ENCODE measurements around the gene ZNF778.

Gene ZNF778

DNA sequence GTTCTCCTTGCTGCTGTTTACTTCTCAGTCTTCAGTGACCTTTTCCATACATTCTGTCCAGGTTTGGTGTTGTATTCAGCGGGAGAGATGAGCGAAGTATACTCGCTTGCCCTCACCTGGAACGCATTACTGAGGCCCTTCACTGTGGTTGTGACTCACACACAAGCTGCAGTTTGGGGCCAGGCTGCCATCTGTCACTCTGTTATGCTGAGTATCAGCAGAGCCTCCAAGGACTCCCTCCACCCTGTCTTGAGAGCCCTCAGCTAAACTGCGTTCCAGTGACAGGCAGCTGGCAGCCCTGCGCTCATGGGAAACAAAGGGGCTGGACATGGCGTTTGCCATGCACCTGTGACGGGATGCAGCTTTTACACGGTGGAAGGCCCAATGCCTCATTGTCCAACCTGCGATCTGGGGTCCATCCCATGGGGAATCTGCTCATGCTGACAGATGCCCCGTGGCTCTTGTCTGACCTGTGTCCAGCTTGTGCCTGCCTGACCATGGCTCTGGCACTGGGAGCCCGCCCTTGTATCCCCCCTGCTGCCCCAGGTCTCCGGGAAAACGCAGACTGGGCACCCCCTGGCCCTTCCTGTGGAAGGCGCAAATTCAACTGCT lies 6.5 kb upstream of the ZNF778 start:
- TF ChIP-seq FOXP2 (optimal IDR thresholded peaks at IDR 0.05; ENCODE audit: borderline replicate concordance, extremely low read depth, extremely low read length, insufficient read depth) (no peak), POLR2AphosphoS5 (IDR thresholded peaks at IDR 0.05; ENCODE audit: low read depth, low read length) (no peak), TAF1 (IDR thresholded peaks at IDR 0.05; ENCODE audit: borderline replicate concordance, insufficient read depth, low read length) (no peak), SIN3A (IDR thresholded peaks at IDR 0.05; ENCODE audit: borderline replicate concordance, insufficient read depth, low read length) (no peak)
- TF ChIP-seq, protein P1, sequence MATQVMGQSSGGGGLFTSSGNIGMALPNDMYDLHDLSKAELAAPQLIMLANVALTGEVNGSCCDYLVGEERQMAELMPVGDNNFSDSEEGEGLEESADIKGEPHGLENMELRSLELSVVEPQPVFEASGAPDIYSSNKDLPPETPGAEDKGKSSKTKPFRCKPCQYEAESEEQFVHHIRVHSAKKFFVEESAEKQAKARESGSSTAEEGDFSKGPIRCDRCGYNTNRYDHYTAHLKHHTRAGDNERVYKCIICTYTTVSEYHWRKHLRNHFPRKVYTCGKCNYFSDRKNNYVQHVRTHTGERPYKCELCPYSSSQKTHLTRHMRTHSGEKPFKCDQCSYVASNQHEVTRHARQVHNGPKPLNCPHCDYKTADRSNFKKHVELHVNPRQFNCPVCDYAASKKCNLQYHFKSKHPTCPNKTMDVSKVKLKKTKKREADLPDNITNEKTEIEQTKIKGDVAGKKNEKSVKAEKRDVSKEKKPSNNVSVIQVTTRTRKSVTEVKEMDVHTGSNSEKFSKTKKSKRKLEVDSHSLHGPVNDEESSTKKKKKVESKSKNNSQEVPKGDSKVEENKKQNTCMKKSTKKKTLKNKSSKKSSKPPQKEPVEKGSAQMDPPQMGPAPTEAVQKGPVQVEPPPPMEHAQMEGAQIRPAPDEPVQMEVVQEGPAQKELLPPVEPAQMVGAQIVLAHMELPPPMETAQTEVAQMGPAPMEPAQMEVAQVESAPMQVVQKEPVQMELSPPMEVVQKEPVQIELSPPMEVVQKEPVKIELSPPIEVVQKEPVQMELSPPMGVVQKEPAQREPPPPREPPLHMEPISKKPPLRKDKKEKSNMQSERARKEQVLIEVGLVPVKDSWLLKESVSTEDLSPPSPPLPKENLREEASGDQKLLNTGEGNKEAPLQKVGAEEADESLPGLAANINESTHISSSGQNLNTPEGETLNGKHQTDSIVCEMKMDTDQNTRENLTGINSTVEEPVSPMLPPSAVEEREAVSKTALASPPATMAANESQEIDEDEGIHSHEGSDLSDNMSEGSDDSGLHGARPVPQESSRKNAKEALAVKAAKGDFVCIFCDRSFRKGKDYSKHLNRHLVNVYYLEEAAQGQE (IDR thresholded peaks at IDR 0.05; ENCODE audit: insufficient read depth in 1 of 2, low read depth in 2 of 2, low read length in 2 of 2): no peak

DNA sequence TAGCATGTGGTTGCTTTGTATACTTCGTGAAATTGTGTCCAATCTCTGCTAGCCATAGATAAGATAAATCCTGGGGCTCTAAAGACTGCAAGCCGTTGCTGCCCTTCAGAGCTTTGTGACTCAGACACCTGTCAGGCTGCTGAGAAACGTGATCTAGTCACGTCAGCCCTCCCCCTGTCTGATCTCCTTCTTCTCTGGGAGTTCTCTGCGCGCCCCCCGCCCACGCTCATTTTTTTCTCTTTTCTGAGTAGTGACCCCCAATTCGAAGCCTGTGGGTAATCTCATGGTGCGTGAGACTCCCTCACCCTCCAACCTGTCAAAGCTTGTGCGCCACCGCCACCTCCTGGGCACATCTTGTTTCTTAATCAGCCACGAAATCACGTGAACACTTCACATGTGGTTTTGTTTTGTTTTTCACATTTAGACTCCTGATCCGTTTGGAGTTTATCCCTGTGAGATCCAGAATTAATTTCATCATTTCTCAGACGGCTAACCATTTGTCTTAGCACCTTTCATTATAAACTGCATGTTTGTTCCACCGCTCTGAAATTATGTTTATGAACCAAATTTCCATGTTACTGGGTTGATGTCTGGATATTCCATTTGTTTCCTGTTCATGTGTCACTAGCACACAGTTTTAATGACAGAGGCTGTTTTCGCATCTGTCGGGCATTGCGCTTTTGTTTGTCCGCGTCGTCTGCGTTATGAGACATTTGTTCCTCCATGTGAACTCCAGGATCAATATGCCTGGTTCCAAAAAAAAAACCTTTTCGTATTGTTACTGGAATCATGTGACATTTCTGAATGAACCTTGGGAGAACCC lies 977 bp upstream of the ZNF778 start:
- TF ChIP-seq, protein P1 (IDR thresholded peaks at IDR 0.05; ENCODE audit: insufficient read depth in 1 of 2, low read depth in 2 of 2, low read length in 2 of 2): no peak
- peak; percentile 98; the same call in 1 of the 2 replicates for TF ChIP-seq SIN3A (IDR thresholded peaks at IDR 0.05; ENCODE audit: borderline replicate concordance, insufficient read depth, low read length)

DNA sequence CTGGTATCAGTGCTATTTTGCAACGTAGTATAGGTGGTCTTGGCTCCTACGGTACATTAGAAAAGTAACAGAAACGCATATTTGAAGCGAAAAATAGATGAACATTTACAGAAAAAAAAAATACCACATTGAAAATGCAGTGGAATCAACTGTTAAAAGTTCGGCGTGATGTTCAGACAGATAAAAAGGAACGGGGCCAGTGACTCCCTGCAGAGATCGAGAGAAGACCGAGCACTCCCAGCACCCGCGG lies 440 bp upstream of the ZNF778 start:
- TF ChIP-seq POLR2AphosphoS5 (IDR thresholded peaks at IDR 0.05; ENCODE audit: low read depth, low read length) (no peak), FOXP2 (optimal IDR thresholded peaks at IDR 0.05; ENCODE audit: borderline replicate concordance, extremely low read depth, extremely low read length, insufficient read depth) (no peak), SIN3A (IDR thresholded peaks at IDR 0.05; ENCODE audit: borderline replicate concordance, insufficient read depth, low read length) (no peak), TAF1 (IDR thresholded peaks at IDR 0.05; ENCODE audit: borderline replicate concordance, insufficient read depth, low read length) (no peak)
- TF ChIP-seq, protein P1 (IDR thresholded peaks at IDR 0.05; ENCODE audit: insufficient read depth in 1 of 2, low read depth in 2 of 2, low read length in 2 of 2): no peak

DNA sequence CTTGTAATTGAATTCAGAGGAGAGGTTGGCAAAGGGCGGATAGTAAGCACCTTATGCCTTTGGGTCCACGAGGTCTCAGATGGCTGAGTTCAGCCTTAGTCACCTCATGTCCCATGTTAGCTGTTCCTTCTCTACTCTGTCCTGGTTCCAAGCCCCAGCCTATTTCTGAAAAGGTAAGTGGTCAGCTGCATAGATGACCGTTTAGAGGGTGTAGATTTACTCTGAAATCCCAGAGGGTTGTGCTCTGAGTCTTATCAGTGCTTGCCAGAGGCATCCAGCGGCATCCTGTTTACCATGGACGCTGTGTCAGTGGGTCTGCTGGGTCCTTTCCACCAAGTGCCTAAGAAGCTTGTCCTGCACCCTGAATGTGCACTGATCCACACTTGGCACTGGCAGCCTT lies 1.9 kb downstream of the ZNF778 start:
- TF ChIP-seq SIN3A (IDR thresholded peaks at IDR 0.05; ENCODE audit: borderline replicate concordance, insufficient read depth, low read length) (no peak), POLR2AphosphoS5 (IDR thresholded peaks at IDR 0.05; ENCODE audit: low read depth, low read length) (no peak), FOXP2 (optimal IDR thresholded peaks at IDR 0.05; ENCODE audit: borderline replicate concordance, extremely low read depth, extremely low read length, insufficient read depth) (no peak), TAF1 (IDR thresholded peaks at IDR 0.05; ENCODE audit: borderline replicate concordance, insufficient read depth, low read length) (no peak)
- TF ChIP-seq, protein P1 (IDR thresholded peaks at IDR 0.05; ENCODE audit: insufficient read depth in 1 of 2, low read depth in 2 of 2, low read length in 2 of 2): no peak
